ENCODE measurements around the gene CTAGE1.

DNA sequence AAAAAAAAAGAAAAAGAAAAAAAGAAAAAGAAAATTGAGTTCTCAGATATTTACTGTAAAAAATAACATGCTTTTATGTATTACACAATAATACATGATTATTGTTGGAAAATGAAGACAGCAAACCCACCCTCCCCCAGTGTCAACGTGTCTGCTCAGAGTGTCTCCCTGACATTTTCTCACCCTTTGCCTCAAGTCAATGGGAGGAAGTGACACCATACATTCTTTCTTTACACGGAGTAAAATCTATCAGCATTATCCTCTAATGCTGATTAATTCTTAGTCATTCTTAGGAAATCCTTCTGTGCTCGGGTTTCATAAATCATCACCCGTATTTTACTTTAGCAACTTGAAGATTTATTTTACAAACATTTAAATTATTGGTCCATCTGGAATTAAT is 32.0 kb downstream of the CTAGE1 start:
- TF ChIP-seq MAX (IDR thresholded peaks at IDR 0.05; ENCODE audit: low read depth, low read length), result no peak
- TF ChIP-seq POLR2A (IDR thresholded peaks at IDR 0.05; ENCODE audit: extremely low read depth, insufficient read length), result no peak

Data from NB4 (cell line).